HG03378 (cell line): ENCODE data around the gene MEX3B.

Experiments
- ATAC-seq: cut with Tn5 transposase; IDR thresholded peaks from one replicate; pipeline ENCODE4 v1.9.1; 2021; ENCODE audit warnings: mild to moderate bottlenecking, moderate library complexity; ENCODE audit not compliant: unreplicated experiment

The MEX3B gene

DNA sequence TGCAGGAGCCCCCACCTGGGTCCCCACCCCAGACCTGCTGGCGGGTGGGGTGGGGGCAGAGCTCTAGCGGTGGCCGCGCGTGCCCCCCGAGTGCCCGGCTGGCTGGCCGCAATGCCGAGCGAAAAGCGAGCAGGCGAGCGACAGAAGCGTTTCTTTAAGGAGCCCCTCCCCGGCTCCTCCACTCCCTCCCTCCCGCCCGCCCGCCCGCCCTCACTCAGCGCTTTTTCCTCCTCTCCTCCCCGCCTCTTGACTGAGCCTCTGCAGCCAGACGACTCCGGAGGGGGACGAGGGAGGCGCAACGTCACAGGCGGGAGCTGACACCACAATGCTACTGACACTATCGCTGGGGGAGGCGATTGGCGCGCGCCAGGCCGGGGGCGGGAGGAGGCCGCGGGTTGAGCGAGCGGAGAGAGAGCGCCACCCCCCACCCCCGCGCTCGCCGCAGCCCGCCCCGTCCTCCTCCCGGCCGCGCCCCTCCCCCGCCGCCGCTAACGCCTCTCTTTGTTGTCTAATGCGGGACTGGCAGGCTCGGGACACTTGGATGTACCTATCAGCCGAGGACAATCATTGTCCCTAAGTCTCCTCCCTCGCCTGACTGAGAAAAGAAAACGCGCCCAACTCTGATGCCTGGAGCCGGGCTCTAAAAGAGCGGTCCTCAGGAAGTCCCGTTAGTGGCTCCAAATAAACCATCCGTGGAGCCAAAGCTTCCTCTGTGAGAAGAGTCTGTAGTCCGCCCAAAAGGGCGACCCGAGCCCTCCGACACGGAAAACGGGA, at the start of gene MEX3B:
Gene MEX3B (minus strand): TSS at position 127 of the 774 bp plus-strand sequence. CDS start 313 bp downstream, outside the sequence.
- peak; percentile 73 for ATAC-seq

DNA sequence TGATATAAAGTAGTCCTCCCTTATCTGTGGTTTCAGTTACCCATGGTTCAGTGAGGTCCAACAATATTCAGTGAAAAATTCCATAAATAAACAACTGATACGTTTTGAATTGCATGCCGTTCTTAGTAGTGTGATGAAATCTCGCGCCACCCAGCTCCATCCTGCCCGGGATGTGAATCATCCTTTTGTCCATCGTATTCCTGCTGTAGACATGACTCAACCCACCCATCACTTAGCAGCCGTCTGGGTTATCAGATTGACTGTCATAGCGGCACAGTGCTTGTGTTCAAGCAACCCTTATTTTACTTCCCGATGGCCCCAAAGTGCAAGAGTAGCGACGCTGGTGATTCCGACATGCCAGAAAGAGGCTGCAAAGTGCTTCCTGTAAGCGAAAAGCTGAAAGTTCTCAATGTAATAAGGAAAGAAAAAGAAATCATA, 48.0 kb upstream of the MEX3B start:
- no peak for ATAC-seq

DNA sequence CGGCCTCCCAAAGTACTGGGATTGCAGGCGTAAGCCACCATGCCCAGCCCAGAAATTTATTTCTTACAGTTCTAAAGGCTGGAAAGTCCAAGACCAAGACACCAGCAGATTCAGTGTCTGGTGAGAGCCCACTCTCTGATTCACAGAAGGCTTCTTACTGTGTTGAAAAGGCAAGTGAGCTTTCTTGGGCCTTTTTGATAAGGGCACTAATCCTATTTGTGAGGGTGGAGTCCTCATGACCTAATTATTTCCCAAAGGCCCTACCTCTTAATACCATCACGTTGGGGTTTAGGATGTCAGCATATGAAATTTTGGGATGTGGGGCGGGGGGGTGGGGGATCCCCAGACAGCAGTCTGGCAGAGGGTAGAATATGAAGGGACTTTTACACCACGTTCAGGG, 47.5 kb upstream of the MEX3B start:
- ATAC-seq = no peak

DNA sequence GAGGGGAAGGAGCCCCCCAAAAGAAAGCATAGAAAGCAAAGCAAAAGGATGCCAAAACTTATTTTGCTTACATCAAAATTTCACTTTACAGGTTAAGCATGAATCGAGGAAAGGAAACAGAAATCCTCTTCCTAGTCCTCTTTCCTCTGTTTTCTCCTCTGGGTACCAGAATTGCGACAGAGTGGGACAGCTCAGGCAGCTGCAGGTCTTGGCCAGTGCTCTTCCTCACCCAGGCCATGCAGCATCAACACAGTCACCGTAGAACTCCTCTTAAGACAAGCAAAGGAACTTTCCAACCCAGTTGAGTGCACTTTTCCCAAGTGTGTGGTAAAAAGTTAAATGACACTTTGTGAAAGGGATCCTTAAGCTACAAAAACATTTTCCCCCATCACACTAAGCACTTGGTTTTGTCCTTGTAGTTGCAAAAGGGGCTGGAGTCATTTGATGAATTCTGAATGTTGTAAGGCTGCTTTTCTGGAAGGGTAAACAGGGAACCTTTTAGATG, 45.9 kb upstream of the MEX3B start:
- ATAC-seq = no peak

DNA sequence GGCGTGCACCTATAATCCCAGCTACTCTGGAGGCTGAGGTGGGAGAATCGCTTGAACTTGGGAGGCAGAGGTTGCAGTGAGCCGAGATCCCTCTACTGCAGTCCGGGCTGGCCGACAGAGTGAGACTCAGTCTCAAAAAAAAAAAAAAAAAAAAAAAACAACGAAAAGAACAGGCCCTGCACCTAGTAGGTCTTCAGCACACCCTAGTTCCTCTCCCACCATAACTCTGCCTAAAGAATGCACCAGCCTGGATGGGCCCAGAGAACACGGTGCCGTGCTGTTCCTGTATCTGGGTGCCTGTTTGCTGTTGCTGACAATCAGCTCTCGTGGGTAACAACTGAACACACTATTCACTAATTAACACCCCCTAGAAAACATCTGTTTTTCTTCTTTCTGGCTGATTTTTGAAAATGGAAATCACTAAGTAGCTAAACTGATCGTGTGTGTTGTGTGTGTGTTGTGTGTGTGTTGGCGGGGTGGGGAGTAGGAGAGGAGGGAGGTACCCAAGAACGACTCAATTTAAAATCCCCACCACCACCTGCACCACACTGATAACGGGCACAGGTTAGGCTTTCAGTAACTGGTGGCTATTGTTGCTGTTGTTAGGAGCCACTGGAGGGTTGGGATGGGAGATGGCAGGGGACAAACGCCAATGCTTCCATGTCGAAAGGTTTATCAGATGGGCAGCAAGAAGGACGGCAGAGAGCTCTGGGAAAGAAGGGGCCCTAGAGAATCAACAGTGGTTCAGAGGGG, 40.6 kb upstream of the MEX3B start:
- ATAC-seq = no peak

DNA sequence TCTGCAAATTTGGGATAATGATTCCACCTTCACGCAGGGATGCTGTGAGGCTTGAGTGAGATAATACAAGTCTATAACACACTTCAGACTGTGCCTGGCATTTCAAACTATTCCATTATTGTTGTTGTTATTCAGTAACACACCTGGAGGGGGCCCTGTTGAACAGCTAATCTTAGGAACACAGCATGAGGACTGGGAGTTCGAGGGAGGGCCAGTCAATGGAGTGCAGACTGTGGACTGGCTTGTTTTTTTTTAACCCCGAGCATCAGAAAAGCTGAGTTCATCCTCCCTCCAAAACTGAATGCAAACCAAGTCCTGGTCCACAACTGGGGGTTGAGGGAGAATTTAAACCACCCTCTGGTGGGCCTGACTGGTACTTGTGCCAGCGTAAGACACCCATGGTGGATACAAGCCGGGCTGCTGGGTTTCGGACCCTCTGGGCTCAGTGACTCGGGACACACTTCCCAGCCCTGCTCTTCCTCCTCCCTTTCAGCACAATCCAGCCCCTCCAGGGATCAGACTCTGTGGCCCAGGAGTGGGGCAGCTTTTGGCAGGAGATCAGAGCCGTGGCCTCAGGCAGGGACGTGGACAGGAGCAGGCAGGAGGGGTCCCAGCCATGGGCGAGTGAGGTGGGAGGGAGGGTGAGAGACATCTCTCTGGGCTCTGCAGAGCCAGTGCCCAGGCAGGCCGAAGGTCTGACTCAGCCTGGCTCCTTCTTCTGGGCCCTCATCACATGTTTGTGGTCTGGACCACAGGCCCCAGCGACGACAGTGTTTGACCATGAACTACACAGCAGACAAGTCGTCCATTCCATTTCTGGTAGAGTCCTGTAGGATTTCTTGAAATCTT, 36.3 kb upstream of the MEX3B start:
- ATAC-seq = no peak

DNA sequence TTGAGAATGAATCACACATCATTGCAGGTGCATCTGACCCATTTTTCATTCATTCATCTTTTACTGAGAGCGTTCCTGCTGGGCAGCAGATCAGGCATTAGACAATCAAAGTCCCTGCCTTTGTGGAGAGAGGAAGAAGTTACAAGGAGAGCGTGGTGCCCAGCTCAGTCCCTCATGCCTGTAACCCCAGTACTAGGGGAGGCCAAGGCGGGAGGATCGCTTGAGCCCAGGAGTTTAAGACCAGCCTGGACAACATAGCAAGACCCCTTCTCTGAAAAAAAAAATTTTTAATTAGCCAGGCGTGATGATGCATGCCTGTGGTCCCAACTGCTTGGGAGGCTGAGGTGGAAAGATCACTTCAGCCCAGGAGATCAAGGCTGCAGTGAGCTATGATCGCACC, 35.0 kb upstream of the MEX3B start:
- no peak for ATAC-seq

DNA sequence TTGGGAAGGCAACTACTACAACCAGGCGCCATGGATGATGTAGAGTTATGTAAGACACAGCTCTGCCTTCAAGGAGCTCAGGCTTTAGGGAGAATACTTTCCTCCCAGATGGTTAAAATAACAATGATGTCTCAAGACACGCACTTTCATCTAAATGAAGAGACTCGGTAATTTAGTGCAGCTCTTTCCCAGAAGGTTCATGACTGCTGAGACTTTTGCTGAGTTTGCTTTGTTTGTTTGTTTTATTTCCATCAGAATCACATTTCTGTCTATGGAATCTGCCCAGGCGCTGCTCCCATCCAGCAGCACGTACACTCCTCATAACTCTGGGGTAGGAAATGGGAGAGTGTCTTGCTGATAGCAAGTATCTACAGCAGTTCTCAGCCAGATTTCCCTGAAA, 33.9 kb upstream of the MEX3B start:
- no peak for ATAC-seq

DNA sequence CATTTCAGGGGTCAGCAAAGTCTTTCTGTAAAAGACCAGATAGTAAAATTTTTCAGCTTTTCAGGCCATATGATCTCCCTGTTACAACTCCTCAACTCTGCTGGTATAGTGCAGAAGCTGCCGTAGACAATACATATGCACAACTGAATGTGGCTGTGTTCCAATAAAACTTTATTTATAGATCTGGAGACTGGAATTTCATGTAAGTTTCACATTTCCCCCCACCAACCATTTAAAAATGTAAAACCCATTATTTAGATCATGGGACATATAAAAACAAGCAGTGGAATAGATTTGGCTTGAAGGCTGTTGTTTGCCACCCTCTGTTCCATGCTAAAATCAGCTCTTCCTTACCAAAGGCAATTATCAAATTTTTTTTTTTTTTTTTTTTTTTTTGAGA, 28.8 kb upstream of the MEX3B start:
- no peak for ATAC-seq

DNA sequence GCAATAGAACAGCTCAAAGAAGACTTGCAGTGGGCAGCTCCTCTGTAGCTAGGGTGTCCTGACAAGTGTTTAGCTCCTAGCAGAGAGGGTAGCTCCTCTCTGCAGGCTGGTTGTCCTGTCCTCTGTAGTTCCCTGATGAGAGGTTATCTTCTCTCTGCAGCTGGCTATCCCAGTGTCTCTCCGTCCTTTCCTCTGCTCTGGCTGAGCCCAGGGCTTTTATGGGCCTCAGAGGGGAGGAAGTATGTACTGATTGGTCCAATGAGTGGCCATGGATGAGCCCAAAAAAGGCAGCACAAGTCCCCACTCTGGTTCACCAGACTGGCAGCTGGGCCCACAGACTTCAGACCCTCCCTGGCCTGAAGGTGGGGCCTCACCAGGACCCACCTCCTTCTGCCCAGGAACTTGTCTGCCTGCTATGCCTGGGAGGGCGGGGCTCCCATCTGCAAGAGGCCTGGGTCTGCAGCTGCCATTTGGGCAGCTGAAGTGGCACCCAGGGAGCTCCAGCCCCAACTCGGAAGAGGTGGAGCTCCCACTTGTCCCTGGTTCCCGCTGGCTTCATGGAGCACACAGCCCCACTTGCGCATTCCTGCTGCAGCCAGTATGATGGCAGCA, 27.2 kb upstream of the MEX3B start:
- ATAC-seq = no peak

DNA sequence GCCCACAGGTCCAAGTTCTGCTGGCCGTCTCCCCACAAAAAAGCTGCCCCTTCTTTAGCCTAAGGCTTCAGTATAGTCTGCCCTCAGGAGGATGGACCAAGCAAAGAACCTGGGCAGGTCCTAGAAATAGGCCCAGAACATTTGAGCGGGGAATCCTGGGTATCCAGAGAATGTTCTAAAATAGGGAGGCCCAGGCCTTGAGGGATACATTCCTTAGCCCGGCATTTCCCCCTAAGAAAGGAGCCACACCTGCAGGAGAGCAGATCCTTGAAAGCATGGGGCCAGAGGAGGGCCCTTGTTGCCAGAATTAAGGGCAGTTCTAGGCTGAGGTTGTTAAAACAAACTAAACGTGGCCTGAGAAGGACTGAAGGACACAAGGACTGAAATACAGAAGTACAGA, 20.6 kb upstream of the MEX3B start:
- no peak for ATAC-seq

DNA sequence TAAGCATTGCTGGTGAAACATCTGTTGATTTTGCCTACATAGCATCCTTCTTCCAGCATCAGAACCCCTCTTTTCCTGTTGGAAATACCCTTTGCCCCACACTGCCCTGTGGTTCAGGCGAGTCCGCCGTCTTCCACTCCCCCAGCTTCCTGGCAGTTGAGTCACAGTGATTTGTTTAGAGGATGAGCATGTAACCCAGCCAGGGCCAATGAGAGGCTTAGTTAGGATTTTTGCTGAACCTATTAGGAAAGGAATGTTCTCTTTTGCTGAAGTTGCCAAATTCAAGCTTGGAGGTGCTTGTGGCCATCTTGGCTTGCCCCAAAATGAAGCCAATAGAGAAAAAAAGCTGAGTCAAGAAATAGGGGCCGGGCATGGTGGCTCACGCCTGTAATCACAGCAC, 19.0 kb upstream of the MEX3B start:
- no peak for ATAC-seq

DNA sequence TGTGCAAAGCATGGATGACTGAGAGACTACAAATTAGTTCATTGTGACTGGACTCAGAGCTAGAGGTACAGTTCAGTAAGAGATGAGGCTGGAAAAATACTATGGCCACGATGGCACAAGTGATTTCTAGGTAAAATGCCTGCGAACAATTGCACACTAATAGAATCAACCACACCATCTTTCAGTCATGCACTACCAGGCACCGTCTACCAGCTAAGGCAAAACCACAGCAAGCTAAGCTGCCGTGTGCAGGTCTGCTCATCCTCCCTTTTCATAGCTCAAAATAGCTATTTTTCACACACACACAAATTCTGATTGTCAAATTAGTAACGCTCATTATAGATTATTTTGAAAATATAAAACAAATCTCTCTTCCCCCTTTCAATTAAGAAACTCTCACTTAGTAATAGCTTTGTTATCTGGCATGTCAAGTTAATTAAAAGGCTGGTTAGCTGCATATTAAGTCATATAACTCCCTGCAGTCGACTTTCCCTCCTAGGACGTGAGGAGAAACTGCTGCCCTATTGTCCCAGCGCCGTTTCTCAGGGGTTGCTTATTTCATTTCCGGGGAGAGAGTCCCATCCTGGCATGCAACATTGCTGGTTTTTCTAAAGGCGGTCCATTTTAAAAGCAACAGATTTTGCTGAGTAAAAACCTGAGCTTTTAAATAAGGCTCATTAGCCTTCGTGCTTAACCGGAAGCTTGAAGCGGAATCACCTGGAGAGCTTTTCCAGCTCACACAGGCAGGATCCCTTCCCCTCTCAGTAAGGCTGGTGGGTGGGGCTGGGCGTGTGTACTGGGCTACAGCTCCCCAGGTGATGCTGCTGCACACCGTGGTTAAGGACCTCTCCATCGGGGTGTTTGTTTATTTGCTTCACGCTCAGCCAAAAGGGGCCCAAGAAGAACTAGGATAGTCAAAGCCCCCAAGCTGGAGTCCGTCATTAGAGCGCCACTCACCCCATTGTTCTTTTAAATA, 16.9 kb upstream of the MEX3B start:
- ATAC-seq = no peak

DNA sequence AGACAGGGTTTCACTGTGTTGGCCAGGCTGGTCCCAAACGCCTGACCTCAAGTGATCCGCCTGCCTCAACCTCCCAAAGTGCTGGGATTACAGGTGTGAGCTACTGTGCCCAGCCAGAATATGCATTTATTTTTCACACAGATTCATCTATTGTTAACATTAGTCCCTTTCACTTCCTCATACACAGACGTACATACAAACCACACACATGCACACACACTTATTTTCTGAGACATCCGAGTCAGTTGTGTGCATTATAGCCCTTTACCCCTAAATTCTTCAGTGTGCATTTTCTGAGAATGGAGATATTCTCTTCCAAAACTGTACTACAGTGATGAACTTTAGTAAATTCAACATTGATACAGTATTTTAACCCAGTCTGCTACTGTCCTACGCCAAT, 15.0 kb upstream of the MEX3B start:
- ATAC-seq = no peak

DNA sequence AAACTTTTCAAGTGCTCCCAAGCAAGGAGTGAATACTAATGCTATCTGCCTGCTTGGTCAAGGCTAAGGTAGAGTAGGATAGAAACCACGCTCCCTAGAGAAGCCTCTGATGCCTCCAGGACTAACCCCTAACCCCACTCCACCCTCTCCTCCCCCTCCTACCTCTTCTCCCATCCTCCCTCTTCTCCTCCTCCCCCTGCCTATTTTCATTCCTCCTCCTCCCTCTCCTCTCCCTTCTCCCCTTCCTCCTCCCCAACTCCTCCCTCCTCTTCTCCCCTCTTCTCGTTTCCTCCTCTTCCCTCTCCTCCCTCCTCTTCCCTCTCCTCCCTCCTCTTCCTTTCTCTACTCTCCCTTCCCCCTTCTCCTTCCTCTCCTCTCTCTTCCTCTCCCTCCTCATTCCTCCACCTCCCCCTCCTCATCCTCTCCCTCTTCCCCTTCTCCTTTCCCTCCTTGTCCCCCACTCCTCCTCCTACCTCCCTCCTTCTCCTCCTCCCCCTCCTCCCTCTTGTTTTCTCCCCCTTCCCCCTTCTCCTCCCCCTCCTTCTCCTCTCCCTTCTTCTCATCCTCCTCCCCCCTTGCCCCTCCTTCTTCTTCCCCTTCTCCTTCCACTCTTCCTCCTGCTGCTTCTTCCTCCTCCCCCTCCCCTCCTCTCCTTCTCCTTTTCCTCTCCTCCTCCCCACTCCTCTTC, 12.8 kb upstream of the MEX3B start:
- ATAC-seq = no peak

DNA sequence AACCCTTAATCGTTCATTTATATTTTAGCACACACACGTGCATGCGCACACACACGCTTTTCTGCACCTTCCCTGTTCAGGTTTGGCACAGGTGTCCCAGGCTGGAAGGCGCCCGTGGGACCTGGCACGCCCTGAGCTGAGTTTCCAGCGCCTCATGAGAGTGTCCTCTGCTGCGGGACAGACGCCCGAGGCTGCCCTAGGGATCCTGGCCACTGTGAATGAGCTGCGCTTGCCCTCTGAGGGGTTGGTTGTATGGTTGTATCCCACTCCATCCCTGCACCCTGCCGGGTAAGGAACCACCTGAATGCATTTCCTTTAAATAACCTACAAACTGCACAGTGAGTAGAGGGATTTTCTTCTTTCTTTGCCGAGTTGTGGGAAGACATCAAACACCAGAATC, 12.2 kb upstream of the MEX3B start:
- no peak for ATAC-seq

DNA sequence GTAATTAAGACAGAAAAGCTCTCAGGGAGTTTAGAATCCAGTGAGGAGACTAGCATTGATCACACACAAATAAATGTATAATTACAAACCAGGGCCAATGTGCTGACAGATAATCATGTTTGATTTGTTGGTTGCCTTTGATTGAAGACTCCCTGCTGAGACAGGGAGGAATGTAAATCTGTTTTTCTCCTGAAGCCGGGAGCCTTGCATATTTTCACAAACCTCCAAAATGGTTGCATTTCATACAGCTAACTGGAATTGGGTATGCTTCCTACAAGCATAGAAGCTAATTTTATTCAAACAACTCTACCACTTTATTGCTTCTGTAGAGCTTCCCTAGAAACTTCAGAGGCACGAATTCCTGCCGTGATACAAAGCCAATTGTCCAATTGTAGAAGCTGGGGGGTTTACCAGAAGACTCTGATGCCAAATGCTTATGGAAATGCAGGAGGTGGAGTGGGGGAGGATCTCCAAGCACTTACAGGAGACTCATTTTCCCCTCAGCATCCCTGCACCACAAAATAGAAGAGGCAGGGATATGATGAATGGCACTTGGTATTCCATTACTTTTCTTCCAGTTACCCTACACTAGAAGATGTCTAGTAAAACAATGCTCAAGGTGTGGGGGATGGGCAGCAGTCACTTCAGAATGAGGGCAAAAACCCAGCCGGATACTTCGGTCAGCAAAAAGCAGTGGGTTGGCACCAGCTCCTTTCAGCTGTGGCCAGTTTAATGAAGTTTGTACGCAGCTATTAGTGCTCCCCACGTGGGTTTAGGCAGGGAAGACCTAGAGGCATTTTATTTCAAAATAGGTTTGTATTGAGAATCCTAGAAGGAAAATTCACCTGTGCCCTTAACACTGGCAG, 11.4 kb upstream of the MEX3B start:
- ATAC-seq = no peak

DNA sequence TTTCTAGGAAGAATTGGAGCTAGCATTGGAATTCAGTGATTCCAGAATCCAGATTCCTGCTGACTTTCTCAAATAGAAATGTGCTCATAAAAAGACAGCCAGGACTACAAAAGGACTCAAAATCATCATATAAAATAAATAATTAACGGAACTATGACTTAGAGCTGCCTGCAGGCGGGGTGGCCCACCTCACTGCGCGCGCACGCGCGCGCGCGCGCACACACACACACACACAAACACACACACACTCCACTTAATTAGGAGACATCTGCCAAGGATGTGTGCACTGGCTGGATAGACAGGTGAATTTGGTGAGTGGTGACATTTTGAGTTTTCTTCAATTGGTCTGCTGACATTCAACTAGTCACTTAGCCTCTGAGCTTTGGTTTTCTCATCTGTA, 6.9 kb upstream of the MEX3B start:
- ATAC-seq = no peak
